Astrocyte (in vitro differentiated cells and primary cell): ENCODE results near the gene KLRC4.

Experiments used
- CTCF ChIP-seq: IDR thresholded peaks from 2 replicates; pipeline ENCODE4 v1.5.1; 2011; ENCODE audit warnings: low read depth, mild to moderate bottlenecking, inconsistent platforms, low read length, moderate library complexity; ENCODE audit not compliant: insufficient read depth
- EZH2 ChIP-seq: IDR thresholded peaks from 2 replicates; pipeline ENCODE4 v1.6.1; 2012; ENCODE audit warnings: mild to moderate bottlenecking, low read length, inconsistent platforms; ENCODE audit not compliant: insufficient read depth

- TF ChIP-seq CTCF (no peak), EZH2 (no peak)
Observed at GRCh38 chr12:10358131-10358530, 51.4 kb downstream of the KLRC4 start.
